RWPE1 (cell line): ENCODE results near the gene UPK1A.
A peak's percentile ranks its signal among the peaks of the same experiment; 100 is the strongest.

ENCODE experiments used
- CTCF ChIA-PET: fragments of 350-600 bp; sonication (Branson Sonifier 250); formaldehyde crosslinking; extraction: SDS; loops from one replicate; lab custom pipeline; 2021; lab: Yijun Ruan, JAX
- POLR2A ChIA-PET: fragments of 400-600 bp; formaldehyde crosslinking; extraction: SDS; loops from one replicate; lab custom pipeline; 2020; ENCODE audit warnings: antibody characterized with exemption; ENCODE audit not compliant: low non-redundant PET; lab: Yijun Ruan, JAX
- DNase-seq: peaks from one replicate; pipeline ENCODE4 v3.0.0; 2012; ENCODE audit warnings: low spot score
- H3K27ac ChIP-seq: fragments of 450-650 bp; 2 replicates; pipeline ENCODE4 v1.5.1; 2017
- CTCF ChIP-seq: fragments of 450-650 bp; conservative IDR thresholded peaks from 2 replicates; pipeline ENCODE4 v1.5.1; 2017; ENCODE audit warnings: low read depth, mild to moderate bottlenecking

UPK1A gene

DNA sequence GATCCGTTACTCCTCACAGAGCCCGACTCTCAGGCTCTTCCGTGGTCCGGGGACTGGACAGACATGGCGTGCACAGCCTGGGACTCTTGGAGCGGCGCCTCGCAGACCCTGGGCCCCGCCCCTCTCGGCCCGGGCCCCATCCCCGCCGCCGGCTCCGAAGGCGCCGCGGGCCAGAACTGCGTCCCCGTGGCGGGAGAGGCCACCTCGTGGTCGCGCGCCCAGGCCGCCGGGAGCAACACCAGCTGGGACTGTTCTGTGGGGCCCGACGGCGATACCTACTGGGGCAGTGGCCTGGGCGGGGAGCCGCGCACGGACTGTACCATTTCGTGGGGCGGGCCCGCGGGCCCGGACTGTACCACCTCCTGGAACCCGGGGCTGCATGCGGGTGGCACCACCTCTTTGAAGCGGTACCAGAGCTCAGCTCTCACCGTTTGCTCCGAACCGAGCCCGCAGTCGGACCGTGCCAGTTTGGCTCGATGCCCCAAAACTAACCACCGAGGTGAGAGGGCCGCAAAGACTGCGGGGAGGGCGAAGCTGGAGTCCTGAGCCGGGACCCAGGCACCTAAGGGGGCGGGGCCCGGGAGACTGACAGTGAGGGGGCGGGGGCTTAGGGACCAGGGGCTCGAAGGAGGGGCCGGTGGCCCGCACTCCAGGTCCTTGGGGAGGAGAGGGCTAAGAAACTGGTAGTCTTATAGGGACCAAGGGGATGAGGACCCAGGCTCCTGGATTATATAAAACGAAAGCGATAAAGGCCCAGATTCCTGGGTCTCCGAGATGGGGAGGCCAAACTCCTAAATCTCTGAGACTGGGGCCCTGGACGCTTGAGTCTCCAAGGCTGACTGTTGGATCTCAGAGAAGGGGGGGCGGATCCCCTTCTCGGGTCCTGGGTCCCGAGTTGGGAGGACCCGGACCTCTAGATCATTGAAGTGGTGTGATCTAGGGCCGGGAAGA is 22.8 kb upstream of the UPK1A start:
- CTCF ChIA-PET = interaction anchor here (0.7 to 1.1 kb wide), 2 partner anchors 133 to 289 kb away, joined by 4 to 5 read pairs; no protein-coding TSS in a partner anchor
- POLR2A ChIA-PET = interaction anchor here (0.6 kb wide), 1 partner anchor 157 kb away, joined by 4 read pairs; no protein-coding TSS in a partner anchor
- no peak for TF ChIP-seq CTCF

DNA sequence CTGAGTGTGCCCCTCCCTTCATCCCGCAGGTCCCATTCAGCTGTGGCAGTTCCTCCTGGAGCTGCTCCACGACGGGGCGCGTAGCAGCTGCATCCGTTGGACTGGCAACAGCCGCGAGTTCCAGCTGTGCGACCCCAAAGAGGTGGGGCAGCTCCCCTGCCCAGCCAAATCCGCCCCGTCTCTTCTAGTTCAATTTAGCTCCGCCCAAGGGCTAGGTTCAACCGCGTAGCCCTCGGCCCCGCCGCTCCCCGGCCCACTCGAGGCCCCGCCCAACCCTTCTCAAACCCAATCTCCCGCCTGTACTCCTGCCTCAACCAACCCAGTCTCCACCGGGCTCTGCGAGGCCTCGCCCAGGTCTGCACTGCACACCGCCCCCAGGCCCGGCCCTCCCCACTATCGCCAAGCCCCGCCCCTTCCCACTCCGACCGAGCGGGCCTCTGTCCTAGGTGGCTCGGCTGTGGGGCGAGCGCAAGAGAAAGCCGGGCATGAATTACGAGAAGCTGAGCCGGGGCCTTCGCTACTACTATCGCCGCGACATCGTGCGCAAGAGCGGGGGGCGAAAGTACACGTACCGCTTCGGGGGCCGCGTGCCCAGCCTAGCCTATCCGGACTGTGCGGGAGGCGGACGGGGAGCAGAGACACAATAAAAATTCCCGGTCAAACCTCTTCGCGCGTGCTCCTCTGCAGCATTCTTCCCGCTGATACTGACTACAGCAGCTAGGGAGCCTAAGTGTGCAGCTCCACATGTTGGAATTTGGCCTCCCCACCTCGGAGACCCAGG is 21.9 kb upstream of the UPK1A start:
- TF ChIP-seq CTCF = no peak
- peak; percentile 97 for DNase-seq
- ChIA-PET POLR2A (no interaction called here), CTCF (interaction anchor here (0.6 to 1.1 kb wide), 2 partner anchors 89 to 134 kb away, joined by 4 to 5 read pairs; no protein-coding TSS in a partner anchor)
- H3K27ac ChIP-seq = peak overlapping the region; percentile 95

More for the DNA sequence above, 22.8 kb upstream of the UPK1A start:
- peak overlapping the region; percentile 95 for H3K27ac ChIP-seq
- peak; percentile 83 for DNase-seq

GRCh38 chr19:35644987-35645679 is 21.2 kb upstream of the UPK1A start:
- ChIA-PET CTCF (interaction anchor here (0.6 kb wide), 1 partner anchor 90 kb away, joined by 4 read pairs; no protein-coding TSS in a partner anchor), POLR2A (no interaction called here)
- DNase-seq = peak; percentile 54
- H3K27ac ChIP-seq = peak overlapping the region; percentile 95
- no peak for TF ChIP-seq CTCF

DNA sequence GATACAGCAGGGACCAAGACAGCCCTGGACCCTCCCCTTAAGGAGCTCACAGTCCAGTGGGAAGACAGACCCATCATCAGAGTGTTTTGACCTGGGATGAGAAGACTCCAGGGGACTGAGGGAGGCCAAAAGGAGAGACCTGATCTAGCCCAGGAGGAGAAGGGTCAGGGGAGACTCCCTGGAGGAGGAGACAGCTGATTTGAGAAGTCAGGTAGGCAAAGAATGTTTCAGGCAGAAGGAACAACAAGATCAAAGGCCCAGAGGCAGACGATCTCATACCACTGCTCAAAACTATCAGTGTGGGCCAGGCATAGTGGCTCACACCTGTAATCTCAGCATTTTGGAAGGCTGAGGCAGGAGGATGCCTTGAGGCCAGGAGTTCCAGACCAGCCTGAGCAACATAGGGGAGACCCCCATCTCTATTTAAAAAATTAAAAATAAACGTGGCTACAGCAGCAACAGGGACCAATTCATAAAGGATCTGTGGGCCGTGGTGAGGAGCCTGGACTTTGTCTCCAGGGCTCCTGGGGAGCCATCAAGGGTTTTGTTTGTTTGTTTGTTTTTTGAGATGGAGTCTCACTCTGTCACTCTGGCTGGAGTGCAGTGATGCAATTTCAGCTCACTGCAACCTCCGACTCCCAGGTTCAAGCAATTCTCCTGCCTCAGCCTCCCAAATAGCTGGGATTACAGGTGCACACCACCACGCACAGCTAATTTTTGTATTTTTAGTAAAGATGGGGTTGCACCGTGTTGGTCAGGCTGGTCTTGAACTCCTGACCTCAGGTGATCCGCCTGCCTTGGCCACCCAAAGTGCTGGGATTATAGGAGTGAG is 20.4 kb upstream of the UPK1A start:
- no peak for DNase-seq
- CTCF ChIA-PET = no interaction called here
- TF ChIP-seq CTCF = no peak
- POLR2A ChIA-PET = no interaction called here
- H3K27ac ChIP-seq = peak overlapping the region; percentile 95

GRCh38 chr19:35648017-35648961 is 18.0 kb upstream of the UPK1A start, which contains the start of gene COX6B1:
TSS of gene COX6B1 (plus strand) at chr19:35648323. CDS start at chr19:35651244, 2,921 bp downstream.
- CTCF ChIA-PET = interaction anchor here (0.5 kb wide), 1 partner anchor 1716 kb away, joined by 4 read pairs; no protein-coding TSS in a partner anchor
- POLR2A ChIA-PET = interaction anchor here (0.5 to 0.7 kb wide), 2 partner anchors 11 to 44 kb away, joined by 3 to 8 read pairs; no protein-coding TSS in a partner anchor
- peak; percentile 98 for DNase-seq
- no peak for TF ChIP-seq CTCF
- peak within 1 kb of the TSS; percentile 80 for H3K27ac ChIP-seq
